OCI-LY7 (cell line): Measurements from ENCODE around the gene METTL14.

ENCODE experiments used
- EZH2phosphoT487 ChIP-seq: fragments of 200-600 bp; sonication (generic); IDR thresholded peaks from 2 replicates; pipeline ENCODE4 v1.6.1; 2018; ENCODE audit warnings: low read depth, borderline replicate concordance, mild to moderate bottlenecking, mixed run types, antibody characterized with exemption, low read length, moderate library complexity, mixed read lengths
- TF ChIP-seq, protein P1 (sequence below): fragments of 200-600 bp; sonication (generic); conservative IDR thresholded peaks from 2 replicates; pipeline ENCODE4 v1.5.1; 2014; ENCODE audit warnings: mild to moderate bottlenecking, antibody characterized with exemption, low read length, moderate library complexity, mixed read lengths

- TF ChIP-seq, protein P1, sequence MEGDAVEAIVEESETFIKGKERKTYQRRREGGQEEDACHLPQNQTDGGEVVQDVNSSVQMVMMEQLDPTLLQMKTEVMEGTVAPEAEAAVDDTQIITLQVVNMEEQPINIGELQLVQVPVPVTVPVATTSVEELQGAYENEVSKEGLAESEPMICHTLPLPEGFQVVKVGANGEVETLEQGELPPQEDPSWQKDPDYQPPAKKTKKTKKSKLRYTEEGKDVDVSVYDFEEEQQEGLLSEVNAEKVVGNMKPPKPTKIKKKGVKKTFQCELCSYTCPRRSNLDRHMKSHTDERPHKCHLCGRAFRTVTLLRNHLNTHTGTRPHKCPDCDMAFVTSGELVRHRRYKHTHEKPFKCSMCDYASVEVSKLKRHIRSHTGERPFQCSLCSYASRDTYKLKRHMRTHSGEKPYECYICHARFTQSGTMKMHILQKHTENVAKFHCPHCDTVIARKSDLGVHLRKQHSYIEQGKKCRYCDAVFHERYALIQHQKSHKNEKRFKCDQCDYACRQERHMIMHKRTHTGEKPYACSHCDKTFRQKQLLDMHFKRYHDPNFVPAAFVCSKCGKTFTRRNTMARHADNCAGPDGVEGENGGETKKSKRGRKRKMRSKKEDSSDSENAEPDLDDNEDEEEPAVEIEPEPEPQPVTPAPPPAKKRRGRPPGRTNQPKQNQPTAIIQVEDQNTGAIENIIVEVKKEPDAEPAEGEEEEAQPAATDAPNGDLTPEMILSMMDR: peak; percentile 49; the same call in 1 of the 2 replicates
- no peak for TF ChIP-seq EZH2phosphoT487
These were observed 9.1 kb upstream of the METTL14 start for GRCh38 chr4:118676128-118676527.
